ENCODE data around the gene SCAMP2. TPM values are rescaled to one million over a fixed set of nuclear protein-coding genes. Genes with fewer than 3 reads are reported as not detected.
A peak's percentile ranks its signal among the peaks of the same experiment; 100 is the strongest.

SCAMP2 gene
- total RNA-seq, 1 donor from 2014 or later, result 56.7 TPM

DNA sequence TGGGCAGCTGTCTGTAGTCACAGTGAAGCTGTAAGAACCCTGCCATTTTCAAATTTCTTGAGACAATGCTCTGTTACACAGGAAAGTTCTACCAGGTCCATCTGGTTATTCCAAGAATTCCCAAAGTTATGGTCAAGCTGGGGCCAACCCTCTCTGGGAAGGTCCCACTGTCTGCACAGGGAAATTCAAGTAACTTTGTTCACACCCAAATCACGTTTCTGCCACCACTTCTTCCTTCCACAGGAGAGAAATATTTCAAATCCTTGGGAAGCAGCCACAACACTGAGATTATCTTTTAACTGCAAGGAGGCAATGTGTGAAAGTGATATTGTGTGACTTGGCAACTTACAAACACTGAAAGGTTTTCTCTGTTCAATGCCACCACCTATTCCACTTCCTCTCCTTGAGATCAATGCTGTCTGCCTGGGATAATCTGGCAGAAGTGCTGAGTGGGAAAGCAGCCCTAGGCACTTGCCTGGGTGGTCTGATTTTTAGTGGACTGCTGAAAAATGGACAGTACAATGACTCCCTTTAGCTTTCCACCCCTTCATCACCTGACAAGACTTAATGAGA is 5.6 kb downstream of the SCAMP2 start:
- DNase-seq (ENCODE audit: extremely low spot score in 2 of 2), result no peak
- H3K4me1 ChIP-seq, result peaks cover 93% of the 10 kb centered on the region
- no peaks in the 10 kb centered on the region for H3K27me3 ChIP-seq
- intact Hi-C loops (cut with DNase I), result no loop called here
- H3K36me3 ChIP-seq, result no peaks in the 10 kb centered on the region
- H3K27ac ChIP-seq, result peak overlapping the region; percentile 40
- no peaks in the 10 kb centered on the region for H3K9me3 ChIP-seq
- no peak for TF ChIP-seq POLR2A (IDR thresholded peaks at IDR 0.05)
- TF ChIP-seq CTCF (IDR thresholded peaks at IDR 0.05), result no peak
- TF ChIP-seq POLR2AphosphoS5 (IDR thresholded peaks at IDR 0.05; ENCODE audit: insufficient read depth in 1 of 2, low read depth in 1 of 2), result no peak
- H3K4me3 ChIP-seq, result no peak overlapping the region

GRCh38 chr15:74866090-74866489 is 7.1 kb downstream of the SCAMP2 start:
- Histone ChIP-seq H3K36me3 (no peaks in the 10 kb centered on the region), H3K27me3 (no peaks in the 10 kb centered on the region), H3K4me1 (peaks cover 78% of the 10 kb centered on the region), H3K4me3 (no peak overlapping the region), H3K27ac (peak overlapping the region; percentile 42), H3K9me3 (no peaks in the 10 kb centered on the region)
- no peak for TF ChIP-seq POLR2A (IDR thresholded peaks at IDR 0.05)
- TF ChIP-seq POLR2AphosphoS5 (IDR thresholded peaks at IDR 0.05; ENCODE audit: insufficient read depth in 1 of 2, low read depth in 1 of 2), result peak in 1 of 2 donors; percentile 24
- no peak for TF ChIP-seq CTCF (IDR thresholded peaks at IDR 0.05)
- no peak for DNase-seq (ENCODE audit: extremely low spot score in 2 of 2)
- intact Hi-C loops (cut with DNase I), result no loop called here

DNA sequence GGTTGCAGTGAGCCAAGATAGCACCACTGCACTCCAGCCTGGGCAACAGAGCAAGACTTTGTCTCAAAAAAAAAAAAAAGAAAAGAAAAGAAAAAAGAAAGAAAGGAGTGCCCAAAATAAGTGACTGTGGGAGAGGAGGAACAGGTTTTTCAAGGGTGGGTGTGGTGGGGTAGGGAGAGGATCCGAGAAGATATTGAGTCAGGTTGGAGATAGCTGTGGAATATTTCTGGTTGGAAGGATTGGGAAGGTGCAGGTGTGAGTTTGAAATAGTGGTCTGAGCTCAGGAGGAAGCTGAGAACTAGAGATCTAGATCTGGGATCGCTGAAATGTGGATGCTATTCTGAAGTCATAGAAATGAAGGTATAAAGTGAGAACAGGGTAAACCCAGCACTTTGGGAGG is 7.8 kb downstream of the SCAMP2 start:
- TF ChIP-seq CTCF (IDR thresholded peaks at IDR 0.05), result no peak
- no peak for TF ChIP-seq POLR2AphosphoS5 (IDR thresholded peaks at IDR 0.05; ENCODE audit: insufficient read depth in 1 of 2, low read depth in 1 of 2)
- TF ChIP-seq POLR2A (IDR thresholded peaks at IDR 0.05), result no peak

DNA sequence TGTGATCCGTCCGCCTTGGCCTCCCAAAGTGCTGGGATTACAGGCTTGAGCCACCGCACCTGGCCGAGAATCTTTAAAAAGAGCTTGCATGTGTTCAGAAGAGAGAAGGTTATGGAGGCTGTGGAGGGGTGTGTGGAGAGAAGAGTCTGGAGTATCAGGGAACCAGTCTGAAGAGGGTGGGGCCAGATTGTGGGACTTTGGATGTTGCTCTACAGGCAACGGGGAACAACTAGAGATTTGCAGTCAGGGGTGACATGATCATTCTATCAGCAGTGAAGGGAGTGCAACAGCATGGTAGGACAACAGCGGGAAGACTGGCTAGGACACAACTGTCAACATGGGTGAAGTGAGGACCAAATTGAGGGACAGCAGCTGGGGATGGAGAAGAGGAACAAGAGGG is 8.9 kb downstream of the SCAMP2 start:
- intact Hi-C loops (cut with DNase I), result no loop called here
- H3K36me3 ChIP-seq, result no peaks in the 10 kb centered on the region

More for the DNA sequence above, 7.8 kb downstream of the SCAMP2 start:
- Histone ChIP-seq H3K4me1 (peaks cover 71% of the 10 kb centered on the region), H3K9me3 (no peaks in the 10 kb centered on the region), H3K36me3 (no peaks in the 10 kb centered on the region), H3K27me3 (no peaks in the 10 kb centered on the region), H3K4me3 (no peak overlapping the region), H3K27ac (peak overlapping the region; percentile 10)
- intact Hi-C loops (cut with DNase I), result no loop called here
- DNase-seq (ENCODE audit: extremely low spot score in 2 of 2), result no peak

More for the DNA sequence above, 8.9 kb downstream of the SCAMP2 start:
- peaks cover 70% of the 10 kb centered on the region for H3K4me1 ChIP-seq
- DNase-seq (ENCODE audit: extremely low spot score in 2 of 2), result no peak
- TF ChIP-seq POLR2AphosphoS5 (IDR thresholded peaks at IDR 0.05; ENCODE audit: insufficient read depth in 1 of 2, low read depth in 1 of 2) (no peak), POLR2A (IDR thresholded peaks at IDR 0.05) (no peak), CTCF (IDR thresholded peaks at IDR 0.05) (no peak)
- no peaks in the 10 kb centered on the region for H3K9me3 ChIP-seq
- H3K4me3 ChIP-seq, result no peak overlapping the region
- no peak overlapping the region for H3K27ac ChIP-seq
- H3K27me3 ChIP-seq, result no peaks in the 10 kb centered on the region
